HepG2 (cell line): ENCODE results near the gene LASP1. TPM values are rescaled to one million over a fixed set of nuclear protein-coding genes. Genes with fewer than 3 reads are reported as not detected.

Source experiments
- ETV6 ChIP-seq: sonication (generic); formaldehyde crosslinking; conservative IDR thresholded peaks from 2 replicates; pipeline ENCODE4 v1.4.0; 2020; ENCODE audit warnings: missing genetic modification reagents
- GPBP1L1 ChIP-seq: sonication (generic); formaldehyde crosslinking; IDR thresholded peaks from 2 replicates; pipeline ENCODE4 v1.5.0; 2020; ENCODE audit warnings: mild to moderate bottlenecking, missing genetic modification reagents
- GZF1 ChIP-seq: sonication (generic); formaldehyde crosslinking; IDR thresholded peaks from 2 replicates; pipeline ENCODE4 v1.5.1; 2020; ENCODE audit warnings: mild to moderate bottlenecking, missing genetic modification reagents
- HINFP ChIP-seq: sonication (generic); formaldehyde crosslinking; IDR thresholded peaks from 2 replicates; pipeline ENCODE4 v1.4.0; 2020; ENCODE audit warnings: low read depth, mild to moderate bottlenecking, missing genetic modification reagents
- KDM2A ChIP-seq: sonication (generic); formaldehyde crosslinking; IDR thresholded peaks from 2 replicates; pipeline ENCODE4 v1.4.0; 2020; ENCODE audit warnings: low read depth, missing genetic modification reagents, borderline replicate concordance
- KDM4B ChIP-seq: sonication (generic); formaldehyde crosslinking; IDR thresholded peaks from 2 replicates; pipeline ENCODE4 v1.4.0; 2020; ENCODE audit warnings: missing genetic modification reagents
- MBNL3 ChIP-seq: fragments of 250-450 bp; sonication (Bioruptor Pico); conservative IDR thresholded peaks from 2 replicates; pipeline ENCODE4 v1.8.0; 2022; ENCODE audit warnings: mild to moderate bottlenecking, inconsistent platforms
- MEF2D ChIP-seq: sonication (generic); formaldehyde crosslinking; IDR thresholded peaks from 2 replicates; pipeline ENCODE4 v1.5.1; 2020; ENCODE audit warnings: mild to moderate bottlenecking, missing genetic modification reagents
- MXI1 ChIP-seq: IDR thresholded peaks from 3 replicates; pipeline ENCODE4 v1.6.1; 2012; ENCODE audit warnings: low read depth, low read length, inconsistent platforms, borderline replicate concordance
- NFRKB ChIP-seq: fragments of 450-650 bp; IDR thresholded peaks from 2 replicates; pipeline ENCODE4 v1.6.1; 2017
- RFX5 ChIP-seq: IDR thresholded peaks from 2 replicates; pipeline ENCODE4 v1.6.1; 2011; ENCODE audit warnings: low read depth, low read length, improper control_type of control experiment
- TERF1 ChIP-seq: sonication (generic); formaldehyde crosslinking; IDR thresholded peaks from 2 replicates; pipeline ENCODE4 v1.8.0; 2022; ENCODE audit warnings: mild to moderate bottlenecking, missing genetic modification reagents, moderate library complexity
- ZBTB10 ChIP-seq: sonication (generic); formaldehyde crosslinking; IDR thresholded peaks from 2 replicates; pipeline ENCODE4 v1.4.0; 2020; ENCODE audit warnings: missing genetic modification reagents, borderline replicate concordance
- ZEB1 ChIP-seq: IDR thresholded peaks from 2 replicates; pipeline ENCODE4 v1.6.1; 2012; ENCODE audit warnings: mild to moderate bottlenecking, low read depth, inconsistent platforms; ENCODE audit not compliant: insufficient replicate concordance
- ZNF18 ChIP-seq: sonication (generic); formaldehyde crosslinking; IDR thresholded peaks from 2 replicates; pipeline ENCODE4 v1.8.0; 2022; ENCODE audit warnings: mild to moderate bottlenecking, missing genetic modification reagents; ENCODE audit not compliant: insufficient replicate concordance
- ZNF275 ChIP-seq: sonication (generic); formaldehyde crosslinking; IDR thresholded peaks from 2 replicates; pipeline ENCODE4 v1.8.0; 2022; ENCODE audit warnings: missing genetic modification reagents, mild to moderate bottlenecking, inconsistent platforms, borderline replicate concordance
- ZNF484 ChIP-seq: sonication (generic); formaldehyde crosslinking; IDR thresholded peaks from 2 replicates; pipeline ENCODE4 v1.5.1; 2020; ENCODE audit warnings: mild to moderate bottlenecking, low read depth, missing genetic modification reagents, borderline replicate concordance
- ZNF740 ChIP-seq: sonication (generic); formaldehyde crosslinking; IDR thresholded peaks from 2 replicates; pipeline ENCODE4 v1.4.0; 2020; ENCODE audit warnings: missing genetic modification reagents
- polyA plus RNA-seq, 8 experiments: library from polyadenylated mRNA; depleted of rRNA in 3 of 8; stranded (reverse) in 7 of 8; unstranded in 1 of 8; fragments of >200 nt; fragmentation: Illumina TruSeq in 4 of 8; extraction: Trizol in 4 of 8; gene quantifications; 2 replicates each; pipeline versions ENCODE4 v1.2.1 to v1.2.3, GENCODE V29; 2011 to 2016; ENCODE audit warnings: low read depth in 4 of 8, missing spikeins in 1 of 8, mixed read lengths in 1 of 8; ENCODE audit not compliant: insufficient read depth in 1 of 8
- total RNA-seq, 5 experiments: library from RNA; depleted of rRNA; stranded (reverse); fragments of >200 nt; fragmentation: Illumina TruSeq; extraction: Trizol; gene quantifications; 2 replicates each; pipeline ENCODE4 v1.2.3, GENCODE V29; 2016; ENCODE audit warnings: low read depth in 1 of 5

LASP1 gene
- total and polyA plus RNA-seq, 2 of the 13 experiments (the other 11 are each of a cell fraction or from before 2014, with no cell fraction given), result 70.1 to 97.0 TPM

GRCh38 chr17:38870259-38871165 lies 654 bp downstream of the LASP1 start (continued):
- TF ChIP-seq GPBP1L1 (CRISPR knock-in tag), result no peak
- no peak for TF ChIP-seq ZBTB10
- no peak for TF ChIP-seq RFX5
- no peak; the same call in 1 of the 2 replicates for TF ChIP-seq HINFP (CRISPR knock-in tag)
- 0 out of 2 replicates have a peak, but pooled peaks have one; percentile 20 for TF ChIP-seq KDM2A
- TF ChIP-seq NFRKB, result no peak
- 0 out of 2 replicates have a peak, but pooled peaks have one; percentile 1 for TF ChIP-seq ZNF275
- peak; percentile 79; the same call in 1 of the 2 replicates for TF ChIP-seq MEF2D
- TF ChIP-seq GZF1 (CRISPR knock-in tag), result no peak
- peak; percentile 36 for TF ChIP-seq ZEB1
- TF ChIP-seq TERF1, result no peak
- TF ChIP-seq ZNF740, result no peak
- TF ChIP-seq KDM4B (CRISPR knock-in tag), result no peak
- TF ChIP-seq MXI1, result no peak
- TF ChIP-seq MBNL3 (CRISPR knock-in tag), result no peak
- no peak for TF ChIP-seq ZNF18 (CRISPR knock-in tag)
- TF ChIP-seq ETV6 (CRISPR knock-in tag), result no peak
- TF ChIP-seq ZNF484 (CRISPR knock-in tag), result no peak
